Activated CD8-positive, alpha-beta memory T cell treated with anti-CD3 and anti-CD28 coated beads for 4 hours (primary cell): Measurements from ENCODE around the gene TBL3.
"Not testable (repeated sequence)": the region's sequence is repeated elsewhere in the genome, so short reads cannot be mapped to it uniquely, and the experiment has no call there.

Source experiments
- DNase-seq, 2 donors: peaks; one replicate each; pipeline ENCODE4 v3.0.0-alpha.2; 2020; ENCODE audit warnings: low read depth in 2 of 2

TBL3 gene

DNA sequence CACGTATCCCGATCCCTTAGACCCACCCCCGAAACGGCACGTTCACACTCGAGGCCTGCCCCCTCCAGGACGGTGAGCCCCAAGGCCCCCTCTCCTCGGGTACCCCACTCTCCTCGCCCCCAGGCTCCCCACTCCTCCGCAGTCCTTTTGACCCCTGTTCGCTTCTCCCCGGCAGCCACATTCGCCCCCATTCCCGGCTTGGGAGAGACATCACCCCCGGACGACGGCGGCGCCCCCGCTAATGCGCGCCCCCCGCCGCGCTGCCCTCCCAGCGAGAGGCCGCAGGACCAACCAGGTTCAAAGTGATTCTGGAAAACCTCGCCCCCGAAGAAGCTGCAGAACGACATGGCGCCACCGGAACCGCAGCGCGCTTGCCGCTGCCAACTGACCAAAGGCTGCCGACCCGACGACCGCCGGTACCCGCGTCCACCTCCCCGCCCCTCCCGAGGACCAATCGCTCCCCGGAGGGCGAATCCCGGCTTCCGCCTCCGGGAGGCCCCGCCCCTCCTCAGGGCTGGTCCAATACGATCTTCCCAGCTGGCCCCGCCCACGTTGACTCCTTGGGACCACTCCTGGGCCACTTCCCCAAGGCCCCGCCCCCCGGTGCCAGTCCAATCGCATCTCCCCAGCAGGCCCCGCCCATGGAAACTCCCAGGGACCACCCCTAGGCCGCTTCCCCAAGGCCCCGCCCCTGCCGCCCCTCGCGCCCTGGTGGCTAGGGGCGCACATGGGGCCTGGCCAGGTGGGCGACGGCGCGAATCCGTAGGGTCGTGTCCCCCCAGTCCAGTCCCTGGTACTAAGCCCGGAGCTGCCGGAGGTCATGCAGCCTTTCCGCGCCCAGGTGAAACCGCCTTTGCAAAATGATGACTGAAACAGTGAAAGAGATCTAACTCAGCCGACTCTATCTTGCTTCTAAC, 28.8 kb upstream of the TBL3 start, which contains the start of gene MSRB1:
MSRB1 (minus strand) TSS at position 390 of the 917 bp plus-strand sequence; CDS start at position 347, 43 bp downstream.
- peak; percentile 97 to 98 for DNase-seq

DNA sequence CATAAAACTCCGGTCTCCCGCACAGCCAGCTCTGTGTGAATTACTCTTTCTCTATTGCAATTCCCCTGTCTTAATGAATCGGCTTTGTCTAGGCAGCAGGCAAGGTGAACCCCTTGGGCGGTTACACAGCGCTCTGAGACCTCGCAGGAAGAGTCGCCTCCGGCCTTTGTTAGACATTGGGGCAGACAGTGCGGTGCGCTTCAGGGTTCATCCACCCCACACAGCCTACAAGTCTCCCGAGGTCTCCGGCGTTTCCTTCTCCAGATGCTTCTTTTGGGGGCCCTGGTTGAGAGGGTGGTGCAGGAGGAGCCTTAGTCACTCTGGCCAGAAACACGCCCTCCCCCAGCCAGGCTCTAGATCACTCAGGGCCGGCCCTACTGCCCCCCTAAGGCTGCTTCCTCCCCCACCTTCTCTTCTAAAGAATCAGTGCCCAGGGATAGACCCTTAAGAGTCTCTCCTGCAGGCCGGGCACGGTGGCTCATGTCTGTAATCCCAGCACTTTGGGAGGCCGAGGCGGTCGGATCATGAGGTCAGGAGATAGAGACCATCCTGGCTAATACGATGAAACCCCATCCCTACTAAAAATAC, 27.1 kb upstream of the TBL3 start:
- DNase-seq, result no peak

DNA sequence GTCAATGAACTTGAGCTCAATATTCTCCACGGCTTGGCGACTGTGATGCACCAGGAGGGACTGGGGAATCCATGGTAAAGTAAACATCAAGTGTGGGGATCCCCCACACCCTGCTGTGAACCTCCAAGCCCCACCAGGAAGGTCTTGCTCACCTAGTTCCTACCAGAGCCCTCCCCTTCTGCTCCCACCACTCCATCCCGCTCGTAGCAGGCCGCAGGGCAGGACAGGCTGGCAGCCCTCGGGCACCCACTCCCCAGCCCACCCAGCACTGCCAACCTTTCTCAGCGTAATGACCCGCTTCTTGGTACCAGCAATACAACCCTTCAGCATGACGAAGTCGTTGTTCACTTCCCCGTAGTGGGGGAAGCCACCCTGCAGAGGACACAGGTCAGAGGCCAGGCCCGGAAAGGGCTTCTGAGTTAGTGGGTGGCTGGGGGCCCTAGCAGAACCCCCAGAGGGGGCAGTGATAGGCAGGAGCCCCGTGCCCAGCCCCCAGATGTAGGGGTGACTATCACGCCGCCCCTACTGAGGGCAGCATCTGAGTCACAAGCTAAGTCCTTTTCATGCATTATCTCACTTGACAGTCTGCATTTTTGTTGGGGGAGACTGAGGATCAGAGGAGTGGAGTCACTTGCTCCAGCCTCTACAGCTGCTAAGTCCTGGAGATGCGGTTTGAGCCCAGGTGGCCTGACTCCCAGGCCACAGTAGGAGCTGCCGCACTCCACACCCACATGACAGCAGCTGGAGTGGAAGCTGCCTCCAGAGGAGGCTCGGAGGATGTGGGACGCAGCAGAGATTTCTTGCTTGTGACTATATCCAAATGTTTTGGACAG, 26.1 kb upstream of the TBL3 start:
- DNase-seq, result no peak

DNA sequence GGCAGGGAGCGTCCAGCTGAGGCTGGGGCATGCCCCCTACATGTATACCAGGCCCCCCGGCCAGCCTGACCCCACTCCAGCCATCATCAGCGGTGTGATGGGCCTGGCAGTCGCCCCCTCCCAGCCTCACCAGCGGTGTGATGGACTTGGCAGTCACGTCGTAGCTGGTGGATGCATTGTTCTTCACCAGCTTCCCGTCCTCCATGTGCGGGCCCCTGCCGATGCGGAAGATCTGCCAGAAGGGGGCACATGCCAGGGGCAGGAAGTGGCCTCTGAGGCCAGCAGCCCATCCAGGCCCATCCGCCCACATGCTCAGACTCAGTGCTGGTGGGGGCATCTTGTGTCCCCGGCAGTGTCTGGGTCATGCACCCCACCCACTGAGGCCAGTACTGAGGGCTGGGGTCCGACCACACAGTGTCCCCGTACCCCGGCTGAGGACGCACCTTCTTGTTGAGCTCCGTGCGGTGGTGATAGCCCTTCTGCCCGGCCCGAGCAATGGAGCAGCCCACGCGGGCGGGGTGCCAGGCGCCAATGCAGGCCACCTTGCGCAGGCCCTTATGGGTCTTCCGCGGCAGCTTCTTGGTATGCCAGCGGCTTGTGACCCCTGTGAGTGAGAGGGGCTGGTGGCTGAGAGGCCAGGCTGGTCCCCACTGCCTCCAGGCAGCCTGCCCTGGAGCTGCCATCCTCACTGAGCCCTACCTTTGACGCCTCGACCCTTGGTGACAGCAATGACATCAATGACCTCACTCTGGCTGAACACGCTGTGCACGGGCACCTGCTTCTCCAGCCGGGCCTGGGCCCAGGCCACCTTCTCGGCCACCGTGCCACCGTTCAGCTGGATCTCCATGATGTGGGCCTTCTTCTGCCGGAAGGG, 25.1 kb upstream of the TBL3 start:
- DNase-seq, result no peak

DNA sequence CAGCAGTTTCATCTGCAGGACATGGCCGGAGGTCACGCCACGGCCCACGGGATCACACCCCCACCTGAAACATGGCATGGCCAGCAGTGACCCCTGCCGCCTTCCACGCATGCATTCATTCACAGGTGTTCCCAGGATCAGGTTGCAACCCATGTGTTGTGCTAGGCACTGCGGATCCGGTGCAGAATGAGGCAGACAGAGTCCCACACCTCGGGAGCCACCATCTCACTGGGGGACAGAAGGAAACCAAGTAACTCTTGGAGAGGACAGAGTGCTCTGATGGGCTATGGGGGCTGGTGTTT, 24.5 kb upstream of the TBL3 start:
- DNase-seq, result no peak

DNA sequence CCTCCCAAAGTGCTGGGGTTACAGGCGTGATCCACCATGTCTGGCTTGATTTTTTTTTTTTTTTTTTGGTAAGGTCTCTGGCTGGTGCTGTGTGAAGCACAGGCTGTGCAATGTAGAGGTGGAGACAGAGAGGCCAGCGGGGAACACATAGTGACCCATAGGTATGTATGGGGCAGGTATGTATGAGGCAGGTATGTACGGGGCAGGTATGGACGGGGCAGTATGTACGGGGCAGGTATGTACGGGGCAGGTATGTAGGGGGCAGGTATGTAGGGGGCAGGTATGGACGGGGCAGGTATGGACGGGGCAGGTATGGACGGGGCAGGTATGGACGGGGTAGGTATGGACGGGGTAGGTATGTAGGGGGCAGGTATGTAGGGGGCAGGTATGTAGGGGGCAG, 22.3 kb upstream of the TBL3 start:
- DNase-seq, result no peak

DNA sequence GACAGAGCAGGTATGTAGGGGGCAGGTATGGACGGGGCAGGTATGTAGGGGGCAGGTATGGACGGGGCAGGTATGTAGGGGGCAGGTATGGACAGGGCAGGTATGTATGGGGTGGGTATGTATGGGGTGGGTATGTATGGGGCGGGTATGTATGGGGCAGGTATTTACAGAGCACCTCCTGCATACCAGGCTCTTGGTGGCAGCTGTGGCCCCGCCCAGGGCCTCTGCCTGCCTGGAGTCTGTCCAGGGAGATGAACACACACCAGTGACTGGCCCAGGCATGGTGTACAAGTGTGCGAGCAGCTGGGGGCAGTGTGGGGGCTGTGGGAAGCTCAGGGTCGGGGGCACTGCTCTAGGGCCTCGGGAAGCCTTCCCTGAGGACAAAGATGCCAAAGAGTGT, 21.8 kb upstream of the TBL3 start:
- no peak for DNase-seq

DNA sequence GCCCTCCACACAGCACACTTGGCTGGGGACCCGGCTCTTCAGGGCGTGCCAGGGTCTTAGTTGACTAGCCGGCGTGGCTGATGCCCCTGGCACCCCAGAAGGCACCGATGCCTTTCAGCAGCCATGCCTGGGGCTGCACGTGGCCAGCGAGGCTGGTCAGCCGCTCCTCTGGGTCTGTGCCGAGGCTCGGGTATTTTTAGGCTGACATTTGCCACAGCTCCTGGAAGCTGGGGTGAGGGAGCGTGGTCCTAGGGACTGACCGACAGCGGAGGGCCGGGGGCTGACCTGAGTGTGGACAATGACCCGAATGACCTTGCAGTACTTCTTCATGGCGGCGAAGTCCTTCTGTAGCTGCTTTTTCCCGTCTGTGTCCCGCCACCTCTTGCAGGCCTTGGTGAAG, 21.3 kb upstream of the TBL3 start:
- no peak for DNase-seq

DNA sequence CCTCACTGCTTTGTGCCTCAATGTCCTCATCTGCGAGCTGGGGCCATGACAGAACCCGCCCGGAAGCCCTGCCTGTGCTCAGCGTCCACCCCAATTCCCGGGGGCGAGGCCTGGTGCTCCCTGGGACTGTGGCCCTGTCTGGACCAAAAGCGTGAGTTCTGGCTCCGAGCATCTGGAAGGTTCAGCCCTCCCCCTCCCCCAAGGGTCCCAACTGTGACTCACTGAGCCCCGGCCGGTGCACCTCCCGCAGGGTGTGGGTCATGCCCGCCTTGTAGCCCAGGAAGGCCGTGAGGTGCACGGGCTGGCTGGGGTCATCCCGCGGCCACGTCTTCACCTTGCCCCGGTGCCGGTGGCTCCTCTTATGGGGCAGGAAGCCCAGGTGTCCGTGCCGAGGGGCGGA, 18.1 kb upstream of the TBL3 start:
- no peak for DNase-seq

DNA sequence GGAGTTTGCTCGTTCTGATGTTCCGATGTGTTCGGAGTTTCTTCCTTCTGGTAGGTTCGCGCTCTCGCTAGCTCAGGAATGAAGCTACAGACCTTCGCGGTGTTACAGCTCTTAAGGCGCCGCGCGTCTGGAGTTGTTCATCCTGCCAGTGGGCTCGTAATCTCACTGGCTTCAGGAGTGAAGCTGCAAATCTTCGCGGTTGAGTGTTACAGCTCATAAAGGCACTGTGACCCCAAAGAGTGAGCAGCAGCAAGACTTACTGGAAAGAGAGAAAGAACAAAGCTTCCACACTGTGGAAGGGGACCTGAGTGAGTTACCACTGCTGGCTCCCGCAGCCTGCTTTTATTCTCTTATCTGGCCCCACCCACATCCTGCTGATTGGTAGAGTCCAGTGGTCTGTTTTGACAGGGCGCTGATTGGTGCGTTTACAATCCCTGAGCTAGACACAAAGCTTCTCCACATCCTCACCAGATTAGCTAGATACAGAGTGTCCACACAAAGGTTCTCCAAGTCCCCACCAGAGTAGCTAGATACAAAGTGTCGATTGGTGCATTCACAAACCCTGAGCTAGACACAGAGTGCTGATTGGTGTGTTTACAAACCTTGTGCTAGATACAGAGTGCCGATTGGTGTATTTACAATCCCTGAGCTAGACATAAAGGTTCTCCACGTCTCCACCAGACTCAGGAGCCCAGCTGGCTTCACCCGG, 14.3 kb upstream of the TBL3 start:
- not testable (repeated sequence) for DNase-seq

DNA sequence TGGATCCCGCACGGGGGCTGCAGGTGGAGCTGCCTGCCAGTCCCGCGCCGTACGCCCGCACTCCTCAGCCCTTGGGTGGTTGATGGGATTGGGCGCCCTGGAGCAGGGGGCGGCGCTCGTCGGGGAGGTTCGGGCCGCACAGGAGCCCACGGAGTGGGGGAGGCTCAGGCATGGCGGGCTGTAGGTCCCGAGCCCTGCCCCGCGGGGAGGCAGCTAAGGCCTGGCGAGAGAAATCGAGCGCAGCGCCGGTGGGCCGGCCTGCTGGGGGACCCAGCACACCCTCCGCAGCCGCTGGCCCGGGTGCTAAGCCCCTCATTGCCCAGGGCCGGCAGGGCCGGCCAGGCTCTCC, 13.7 kb upstream of the TBL3 start:
- DNase-seq, result not testable (repeated sequence)

DNA sequence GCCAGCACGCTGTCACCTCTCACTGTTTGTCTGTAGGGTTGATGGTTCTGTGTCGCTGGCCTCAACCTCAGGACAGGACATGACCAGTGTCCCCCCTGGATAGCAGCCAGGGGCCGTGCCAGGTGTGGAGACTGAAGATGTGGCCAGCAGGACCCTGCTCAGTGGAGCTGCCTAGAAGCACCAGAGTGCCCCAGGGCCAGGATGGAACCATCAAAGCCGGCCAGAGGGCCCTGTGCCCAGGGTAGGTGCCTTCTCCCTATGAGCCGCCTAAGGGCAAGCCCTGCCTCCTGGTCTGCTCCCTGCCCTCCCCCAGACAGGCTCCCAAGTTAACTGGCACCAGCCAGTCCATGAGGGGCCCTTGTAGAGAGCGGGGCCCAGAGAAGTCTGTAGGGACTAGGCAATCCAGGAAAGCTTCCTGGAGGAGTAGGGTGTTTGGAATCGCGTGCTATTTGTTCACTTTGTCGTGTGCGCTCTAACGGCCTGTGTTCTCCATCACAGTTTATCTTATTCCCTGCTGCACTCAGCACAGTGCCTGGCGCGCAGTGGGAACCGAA, 13.1 kb upstream of the TBL3 start:
- no peak for DNase-seq

DNA sequence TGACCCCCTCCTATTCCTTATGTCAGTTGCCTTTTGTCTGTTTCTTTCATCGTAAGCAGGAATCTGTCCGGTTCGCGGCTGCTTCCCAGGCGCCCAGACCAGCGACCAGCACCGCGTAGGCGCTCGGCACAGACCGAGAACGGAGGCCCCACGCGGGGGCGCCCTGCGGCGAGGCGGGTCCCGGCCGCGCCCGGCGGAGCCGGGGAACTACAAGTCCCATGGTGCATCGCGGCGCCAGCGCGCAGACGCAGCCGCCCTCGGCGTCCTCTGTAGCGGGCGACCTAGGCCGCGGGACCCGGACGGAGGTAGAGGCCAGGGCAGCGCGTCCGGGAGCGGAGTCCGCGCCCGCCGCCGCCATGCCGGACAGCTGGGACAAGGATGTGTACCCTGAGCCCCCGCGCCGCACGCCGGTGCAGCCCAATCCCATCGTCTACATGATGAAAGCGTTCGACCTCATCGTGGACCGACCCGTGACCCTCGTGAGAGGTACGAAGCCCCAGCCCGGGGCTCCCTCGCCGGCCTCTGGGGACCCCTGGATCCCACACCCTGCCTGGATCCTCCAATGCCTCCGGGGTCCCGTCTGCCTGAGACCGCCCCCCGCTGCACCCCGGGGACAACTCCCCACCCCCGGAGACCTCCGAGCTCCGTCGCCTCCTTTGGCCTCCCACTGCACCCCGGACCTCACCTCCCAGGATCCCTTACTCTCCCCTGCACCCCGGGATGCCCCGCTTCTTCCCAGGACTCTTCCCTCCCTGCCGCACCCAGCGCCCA, 12.4 kb upstream of the TBL3 start, which contains the start of gene NDUFB10:
NDUFB10 (plus strand) TSS at position 270 of the 771 bp plus-strand sequence; CDS start at position 357, 87 bp downstream.
- DNase-seq, result peak; percentile 72 to 80

DNA sequence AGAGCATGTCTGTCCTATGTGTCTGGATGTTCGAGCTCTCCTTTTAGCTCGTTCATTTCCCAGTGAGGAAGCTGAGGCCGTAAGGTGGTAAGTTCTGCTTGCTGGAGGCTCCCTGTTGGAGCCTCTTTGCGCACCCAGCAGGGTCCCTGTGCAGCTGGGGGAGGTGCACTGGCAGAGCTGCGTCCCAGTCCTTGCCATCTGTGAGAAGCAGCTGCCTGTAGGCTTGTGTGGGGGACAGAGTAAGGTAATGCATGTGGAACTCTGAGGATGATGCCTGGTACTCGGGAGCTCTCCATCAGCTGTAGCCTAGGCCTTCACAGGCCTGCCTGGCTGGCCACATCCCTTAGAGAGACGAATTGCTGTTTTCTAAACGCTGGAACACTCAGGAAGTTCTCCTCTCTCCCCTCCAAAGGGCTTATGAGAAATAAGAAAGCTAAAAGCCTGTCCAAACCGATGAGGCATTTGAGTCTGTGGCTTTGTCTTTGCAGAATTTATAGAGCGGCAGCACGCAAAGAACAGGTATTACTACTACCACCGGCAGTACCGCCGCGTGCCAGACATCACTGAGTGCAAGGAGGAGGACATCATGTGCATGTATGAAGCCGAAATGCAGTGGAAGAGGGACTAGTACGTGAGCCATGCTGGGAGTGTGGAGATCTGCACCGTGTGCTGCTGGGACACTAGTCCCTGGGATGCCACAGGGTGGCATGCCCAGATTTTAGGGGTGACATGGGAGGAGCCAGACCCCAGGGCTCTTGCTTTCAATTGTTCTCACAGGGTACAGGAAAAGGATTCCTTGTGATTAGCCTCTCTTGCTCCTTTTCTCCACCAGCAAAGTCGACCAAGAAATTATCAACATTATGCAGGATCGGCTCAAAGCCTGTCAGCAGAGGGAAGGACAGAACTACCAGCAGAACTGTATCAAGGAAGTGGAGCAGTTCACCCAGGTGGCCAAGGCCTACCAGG, 10.9 kb upstream of the TBL3 start:
- no peak for DNase-seq

DNA sequence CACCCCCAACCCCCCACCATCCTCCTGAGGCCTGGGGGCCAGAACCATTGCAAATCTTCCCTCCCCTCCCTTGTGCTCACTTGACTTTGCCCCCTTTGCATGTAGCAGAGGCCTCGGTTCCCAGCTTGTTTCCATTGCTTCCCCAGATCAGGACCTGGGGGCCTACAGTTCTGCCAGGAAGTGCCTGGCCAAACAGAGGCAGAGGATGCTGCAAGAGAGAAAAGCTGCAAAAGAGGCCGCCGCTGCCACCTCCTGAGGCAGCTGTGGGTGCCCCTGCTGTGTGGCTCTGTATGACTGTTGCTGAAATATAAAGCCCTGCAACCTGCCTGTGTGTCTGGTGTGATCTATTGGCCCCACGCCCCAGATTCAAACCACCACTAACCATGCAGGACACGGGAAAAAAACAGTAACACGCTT, 10.2 kb upstream of the TBL3 start:
- DNase-seq, result no peak

DNA sequence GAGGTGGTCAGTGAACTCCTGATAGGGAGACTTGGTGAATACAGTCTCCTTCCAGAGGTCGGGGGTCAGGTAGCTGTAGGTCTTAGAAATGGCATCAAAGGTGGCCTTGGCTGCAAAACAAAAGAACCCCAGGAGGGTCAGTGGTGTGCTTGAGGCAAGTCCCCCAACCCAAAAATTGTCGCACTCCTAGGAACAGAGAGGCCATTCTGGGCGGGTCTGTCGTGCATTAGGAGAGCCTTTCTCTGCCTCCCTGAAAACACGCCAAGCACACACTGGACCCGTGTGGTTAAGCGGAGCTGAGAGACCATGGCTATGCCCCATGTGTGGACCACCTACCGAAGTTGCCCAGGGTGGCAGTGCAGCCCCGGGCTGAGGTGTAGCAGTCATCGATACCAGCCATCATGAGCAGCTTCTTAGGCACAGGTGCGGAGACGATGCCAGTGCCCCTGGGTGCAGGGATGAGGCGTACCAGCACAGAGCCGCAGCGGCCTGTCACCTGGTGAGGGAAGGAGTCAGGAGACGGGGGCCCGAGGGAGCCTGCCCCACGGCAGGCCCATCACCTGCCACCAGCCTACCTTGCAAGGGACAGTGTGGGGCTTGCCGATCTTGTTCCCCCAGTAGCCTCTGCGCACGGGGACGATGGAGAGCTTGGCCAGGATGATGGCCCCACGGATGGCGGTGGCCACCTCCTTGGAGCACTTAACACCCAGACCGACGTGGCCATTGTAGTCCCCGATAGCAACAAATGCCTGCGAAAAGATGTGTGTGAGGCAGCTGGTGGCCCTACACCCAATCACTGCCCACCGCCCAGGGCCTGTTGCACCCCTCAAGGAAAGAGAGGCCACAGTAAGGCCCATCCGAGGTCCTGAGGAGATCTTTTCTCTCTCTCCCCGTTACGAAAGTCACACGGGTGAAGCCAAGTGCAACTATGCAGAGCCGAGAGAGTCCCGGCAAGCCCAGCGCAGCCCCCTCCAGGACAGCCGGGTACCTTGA, 9.4 kb upstream of the TBL3 start:
- not testable (repeated sequence) for DNase-seq

DNA sequence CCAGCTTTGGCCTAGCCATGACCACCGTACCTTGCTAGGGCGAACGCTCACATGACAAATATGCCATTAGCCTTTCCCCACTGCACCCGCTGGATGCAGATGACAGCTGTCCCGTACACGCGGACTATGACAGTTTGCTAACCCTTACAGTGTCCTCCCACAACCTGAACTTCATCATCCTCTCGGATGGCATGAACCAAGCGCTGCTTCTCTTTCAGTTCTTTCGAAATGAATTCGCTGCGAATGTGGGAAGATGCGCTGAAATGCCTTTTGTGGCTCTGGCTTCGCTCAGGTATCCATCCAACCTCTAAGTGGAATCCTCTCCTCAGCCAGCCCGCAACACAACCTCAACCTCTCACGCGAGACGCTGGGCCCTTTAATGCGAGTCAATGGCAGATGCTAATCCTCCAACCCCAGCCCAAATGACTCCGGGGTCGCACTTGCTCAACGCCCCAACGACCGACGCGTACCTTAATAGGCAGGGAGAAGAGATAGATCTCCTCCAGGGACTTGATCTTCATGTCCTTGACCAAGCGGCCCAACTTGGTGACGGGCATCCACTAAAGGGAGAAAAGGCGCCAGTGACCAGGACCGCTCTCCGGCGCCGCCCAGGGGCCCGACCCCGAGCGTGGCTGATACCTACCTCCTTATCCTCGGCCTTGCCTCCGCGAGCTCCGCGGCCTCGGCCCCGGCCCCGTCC, 7.9 kb upstream of the TBL3 start:
- no peak for DNase-seq
